Activated CD4-positive, alpha-beta T cell treated with anti-CD3 and anti-CD28 coated beads, Interleukin-2, amount 50 U/mL, for 4 hours (primary cell): ENCODE measurements around the gene FILIP1L.

ENCODE experiments used
- DNase-seq, 2 experiments: peaks; one replicate each; pipeline ENCODE4 v3.0.0-alpha.2; 2020

Gene FILIP1L

GRCh38 chr3:99966662-99967416, 147.5 kb downstream of the FILIP1L start:
- no peak for DNase-seq

- DNase-seq: no peak
Measured at GRCh38 chr3:99965681-99966408, 148.5 kb downstream of the FILIP1L start.

GRCh38 chr3:99965077-99965476, 149.2 kb downstream of the FILIP1L start:
- DNase-seq: no peak

- no peak for DNase-seq
Measured at GRCh38 chr3:99962703-99963102, 151.6 kb downstream of the FILIP1L start.

GRCh38 chr3:99961756-99962515, 152.4 kb downstream of the FILIP1L start:
- DNase-seq: no peak

GRCh38 chr3:99960941-99961340, 153.4 kb downstream of the FILIP1L start:
- no peak for DNase-seq

- no peak for DNase-seq
Measured at GRCh38 chr3:99960123-99960878, 154.0 kb downstream of the FILIP1L start.

GRCh38 chr3:99958222-99958912, 155.9 kb downstream of the FILIP1L start:
- DNase-seq: no peak

GRCh38 chr3:99957151-99957796, 157.0 kb downstream of the FILIP1L start:
- no peak for DNase-seq

- DNase-seq: no peak
Measured at GRCh38 chr3:99955773-99956562, 158.3 kb downstream of the FILIP1L start.

- DNase-seq: no peak
Measured at GRCh38 chr3:99954914-99955644, 159.2 kb downstream of the FILIP1L start.

- no peak for DNase-seq
Measured at GRCh38 chr3:99953596-99953995, 160.7 kb downstream of the FILIP1L start.

GRCh38 chr3:99952306-99952705, 162.0 kb downstream of the FILIP1L start:
- no peak for DNase-seq

- DNase-seq: no peak
Measured at GRCh38 chr3:99951701-99952100, 162.6 kb downstream of the FILIP1L start.

GRCh38 chr3:99950921-99951320, 163.4 kb downstream of the FILIP1L start:
- no peak for DNase-seq

- DNase-seq: no peak
Measured at GRCh38 chr3:99949956-99950670, 164.2 kb downstream of the FILIP1L start.

- DNase-seq: no peak
Measured at GRCh38 chr3:99948467-99949089, 165.7 kb downstream of the FILIP1L start.

- no peak for DNase-seq
Measured at GRCh38 chr3:99947356-99947755, 166.9 kb downstream of the FILIP1L start.
